CD4-positive, alpha-beta T cell (primary cell): Measurements from ENCODE around the gene PNPLA3. TPM values are rescaled to one million over a fixed set of nuclear protein-coding genes. Genes with fewer than 3 reads are reported as not detected.

Source experiments
- ATAC-seq: fragments of 200-7000 bp; cut with Tn5 transposase; one replicate; pipeline ENCODE4 v1.10.0; 2022; ENCODE audit warnings: mild to moderate bottlenecking; ENCODE audit not compliant: poor library complexity
- CTCF ChIA-PET: fragments of 350-600 bp; sonication (Branson Sonifier 250); formaldehyde crosslinking; loops from one replicate; lab custom pipeline; 2021; ENCODE audit warnings: antibody characterized with exemption, inconsistent platforms; lab: Charles Lee
- POLR2A ChIA-PET: fragments of 350-600 bp; sonication (Branson Sonifier 250); formaldehyde crosslinking; loops from one replicate; lab custom pipeline; 2021; ENCODE audit warnings: antibody characterized with exemption, inconsistent platforms; lab: Charles Lee
- DNase-seq, 14 experiments: peaks; one replicate each; pipeline ENCODE4 v3.0.0-alpha.2; 2013 to 2020; ENCODE audit warnings: mixed read lengths in 2 of 14
- H3K27ac ChIP-seq, 2 donors: one replicate each; pipeline versions ENCODE4 v1.5.1 to v1.7.0; 2013; ENCODE audit warnings: low read length in 2 of 2, low read depth in 1 of 2, mild to moderate bottlenecking in 1 of 2
- H3K27me3 ChIP-seq, 2 experiments: 1 replicate in 1 of 2; 2 replicates in 1 of 2; pipeline versions ENCODE4 v1.6.1 to v1.7.0; 2013; ENCODE audit warnings: low read length in 2 of 2, control low read depth in 1 of 2, mild to moderate bottlenecking in 1 of 2, moderate library complexity in 1 of 2; ENCODE audit not compliant: insufficient read depth in 2 of 2, control insufficient read depth in 1 of 2
- H3K36me3 ChIP-seq: one replicate; pipeline ENCODE4 v1.6.1; 2013; ENCODE audit warnings: low read length, control low read depth; ENCODE audit not compliant: insufficient read depth
- H3K4me1 ChIP-seq: one replicate; pipeline ENCODE4 v1.6.1; 2013; ENCODE audit warnings: low read length, control low read depth; ENCODE audit not compliant: insufficient read depth
- H3K4me3 ChIP-seq: one replicate; pipeline ENCODE4 v1.5.1; 2013; ENCODE audit warnings: mild to moderate bottlenecking, low read length, moderate library complexity
- H3K9me3 ChIP-seq, 2 experiments: 1 replicate in 1 of 2; 2 replicates in 1 of 2; pipeline versions ENCODE4 v1.6.1 to v1.7.0; 2013; ENCODE audit warnings: low read length in 2 of 2, mild to moderate bottlenecking in 2 of 2, control low read depth in 1 of 2, moderate library complexity in 1 of 2; ENCODE audit not compliant: control insufficient read depth in 1 of 2, insufficient read depth in 1 of 2
- H3K27ac Mint-ChIP-seq: one replicate; pipeline ENCODE4 v1.8.0; 2020; ENCODE audit warnings: mixed read lengths
- H3K27me3 Mint-ChIP-seq: one replicate; pipeline ENCODE4 v1.8.0; 2021; ENCODE audit warnings: mixed read lengths
- H3K36me3 Mint-ChIP-seq: one replicate; pipeline ENCODE4 v1.8.0; 2021; ENCODE audit warnings: low read depth, mixed read lengths
- H3K4me1 Mint-ChIP-seq: one replicate; pipeline ENCODE4 v1.8.0; 2021; ENCODE audit warnings: low read depth, mixed read lengths
- H3K4me3 Mint-ChIP-seq: one replicate; pipeline ENCODE4 v1.8.0; 2020; ENCODE audit warnings: mild to moderate bottlenecking, mixed read lengths
- H3K9me3 Mint-ChIP-seq: one replicate; pipeline ENCODE4 v1.8.0; 2020; ENCODE audit warnings: mixed read lengths
- intact Hi-C, 2 experiments: fragments of 100-400 bp; cut with DNase I in 1 of 2; cut with micrococcal nuclease in 1 of 2; formaldehyde crosslinking; loops; one replicate each; pipeline versions ENCODE4 v1.15.1 to v1.9.0; 2023 to 2025; cut with DNase I, micrococcal nuclease
- total RNA-seq, 174 experiments: library from RNA in 2 of 174; stranded (reverse) in 2 of 174; gene quantifications; one replicate each; pipeline ENCODE4 v1.2.3 and lab custom pipeline; 2021 to 2026
- TF ChIP-seq, protein P1 (sequence below): fragments of 200-600 bp; IDR thresholded peaks from one replicate; pipeline ENCODE4 v1.8.0; 2022; ENCODE audit warnings: antibody characterized with exemption, mild to moderate bottlenecking

Gene PNPLA3
- total RNA-seq, 2 experiments from 2014 or later: not detected

DNA sequence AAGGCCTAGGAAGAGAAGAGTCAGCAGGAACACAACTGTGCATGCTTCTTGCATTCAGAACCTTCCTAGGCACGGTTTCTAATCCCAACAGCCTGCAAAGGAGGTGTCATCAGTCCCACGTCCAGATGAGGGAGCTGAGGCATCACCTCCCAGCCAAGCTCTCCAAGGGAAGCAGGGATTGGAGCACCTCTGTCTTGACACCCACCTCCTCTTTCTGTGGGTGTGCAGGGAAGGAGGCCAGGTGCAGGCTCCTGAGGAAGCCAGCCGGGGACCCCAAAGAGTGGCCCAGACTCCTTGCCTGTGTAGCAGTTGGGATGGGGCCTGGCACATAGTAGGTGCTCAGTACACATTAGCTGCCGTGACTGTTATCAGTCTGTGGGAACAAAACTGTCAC, 33.7 kb upstream of the PNPLA3 start:
- ATAC-seq: no peak
- Mint-ChIP-seq H3K27me3 (peaks cover 50% of the 10 kb centered on the region), H3K4me3 (no peak overlapping the region), H3K4me1 (no peaks in the 10 kb centered on the region), H3K27ac (no peak overlapping the region), H3K36me3 (no peaks in the 10 kb centered on the region), H3K9me3 (no peaks in the 10 kb centered on the region)
- Histone ChIP-seq H3K9me3 (peaks cover 0 to 8% of the 10 kb centered on the region in 2 experiments), H3K4me1 (peaks cover 12% of the 10 kb centered on the region), H3K27ac (no peak overlapping the region), H3K36me3 (no peaks in the 10 kb centered on the region), H3K27me3 (peaks cover 34 to 54% of the 10 kb centered on the region in 2 experiments), H3K4me3 (no peak overlapping the region)
- POLR2A ChIA-PET: no interaction called here
- intact Hi-C loops: loop anchor here in 1 of 2 experiments (10.0 kb wide), 1 partner anchor 735 kb away; no protein-coding TSS in a partner anchor
- CTCF ChIA-PET: no interaction called here
- TF ChIP-seq, protein P1, sequence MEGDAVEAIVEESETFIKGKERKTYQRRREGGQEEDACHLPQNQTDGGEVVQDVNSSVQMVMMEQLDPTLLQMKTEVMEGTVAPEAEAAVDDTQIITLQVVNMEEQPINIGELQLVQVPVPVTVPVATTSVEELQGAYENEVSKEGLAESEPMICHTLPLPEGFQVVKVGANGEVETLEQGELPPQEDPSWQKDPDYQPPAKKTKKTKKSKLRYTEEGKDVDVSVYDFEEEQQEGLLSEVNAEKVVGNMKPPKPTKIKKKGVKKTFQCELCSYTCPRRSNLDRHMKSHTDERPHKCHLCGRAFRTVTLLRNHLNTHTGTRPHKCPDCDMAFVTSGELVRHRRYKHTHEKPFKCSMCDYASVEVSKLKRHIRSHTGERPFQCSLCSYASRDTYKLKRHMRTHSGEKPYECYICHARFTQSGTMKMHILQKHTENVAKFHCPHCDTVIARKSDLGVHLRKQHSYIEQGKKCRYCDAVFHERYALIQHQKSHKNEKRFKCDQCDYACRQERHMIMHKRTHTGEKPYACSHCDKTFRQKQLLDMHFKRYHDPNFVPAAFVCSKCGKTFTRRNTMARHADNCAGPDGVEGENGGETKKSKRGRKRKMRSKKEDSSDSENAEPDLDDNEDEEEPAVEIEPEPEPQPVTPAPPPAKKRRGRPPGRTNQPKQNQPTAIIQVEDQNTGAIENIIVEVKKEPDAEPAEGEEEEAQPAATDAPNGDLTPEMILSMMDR: no peak
- no peak for DNase-seq

DNA sequence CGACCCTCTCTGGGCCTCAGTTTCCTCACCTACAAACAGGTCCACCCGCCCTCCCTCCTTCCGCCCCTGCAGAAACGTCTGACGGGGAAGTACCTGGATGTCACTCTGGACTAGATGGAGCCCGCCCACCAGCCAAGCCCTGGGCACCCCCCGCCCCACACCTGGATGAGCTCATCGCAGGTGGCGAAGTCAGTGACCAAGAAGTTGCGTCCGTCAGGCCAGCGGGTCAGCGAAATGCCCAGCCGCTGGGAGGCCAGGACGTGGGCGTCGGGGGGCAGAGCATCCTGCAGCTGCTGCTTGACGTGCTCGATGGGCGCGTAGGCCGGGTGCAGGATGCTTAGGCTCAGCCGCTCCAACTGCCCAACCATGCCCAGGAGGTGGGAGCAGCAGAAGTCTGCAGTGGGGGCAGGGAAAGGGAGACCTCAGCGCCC, 32.7 kb upstream of the PNPLA3 start:
- Mint-ChIP-seq H3K4me3 (no peak overlapping the region), H3K36me3 (no peaks in the 10 kb centered on the region), H3K4me1 (no peaks in the 10 kb centered on the region), H3K27ac (no peak overlapping the region), H3K27me3 (peaks cover 50% of the 10 kb centered on the region), H3K9me3 (no peaks in the 10 kb centered on the region)
- Histone ChIP-seq H3K4me1 (peaks cover 11% of the 10 kb centered on the region), H3K27ac (no peak overlapping the region), H3K36me3 (no peaks in the 10 kb centered on the region), H3K4me3 (no peak overlapping the region), H3K9me3 (peaks cover 0 to 5% of the 10 kb centered on the region in 2 experiments), H3K27me3 (peaks cover 34 to 54% of the 10 kb centered on the region in 2 experiments)
- ChIA-PET POLR2A (no interaction called here), CTCF (no interaction called here)
- ATAC-seq: no peak
- TF ChIP-seq, protein P1: no peak
- no peak for DNase-seq
- intact Hi-C loops: no loop called here

DNA sequence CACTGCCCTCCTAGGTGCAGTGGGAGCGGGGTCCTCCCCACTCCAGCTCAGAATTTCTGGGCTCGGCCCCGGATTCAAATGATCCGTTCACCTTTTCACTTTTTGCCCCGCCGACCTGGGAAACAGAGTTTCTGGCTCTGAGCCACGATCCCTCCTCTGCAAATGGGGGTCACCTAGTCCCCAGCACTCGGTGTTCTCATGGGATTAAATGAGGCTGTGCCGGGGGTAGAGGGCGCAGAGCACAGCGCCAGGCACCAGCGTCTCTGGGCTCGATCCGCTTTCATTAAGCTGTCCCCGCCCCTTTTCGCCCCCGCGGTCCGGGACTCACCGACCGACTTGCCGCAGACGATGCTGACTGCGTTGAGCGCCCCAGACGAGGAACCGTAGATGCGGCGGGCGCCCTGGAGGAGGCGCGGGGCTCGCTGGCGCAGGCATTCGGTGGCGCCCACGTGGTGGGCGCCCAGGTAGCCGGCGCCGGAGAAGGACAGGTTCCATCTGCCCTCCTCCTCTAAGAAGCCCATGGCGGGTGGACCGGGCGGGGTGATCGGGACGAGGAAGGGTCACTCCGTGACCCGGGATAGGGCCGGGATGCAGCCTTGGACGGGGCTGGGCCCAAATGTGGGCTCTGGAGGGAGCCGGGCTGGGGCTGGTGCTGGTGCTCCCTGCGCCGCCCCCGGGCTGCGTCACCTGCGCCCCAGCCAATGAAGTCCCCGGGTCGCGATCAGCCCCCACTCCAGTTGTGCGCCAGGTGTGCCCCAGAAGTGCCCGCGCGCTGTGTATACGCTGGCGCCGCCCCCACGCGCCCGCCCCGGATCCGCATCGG, 32.0 kb upstream of the PNPLA3 start, which contains the start of gene PNPLA5:
TSS of gene PNPLA5 (minus strand) at position 654 of the 823 bp plus-strand sequence. CDS start at position 521, 133 bp downstream.
- H3K4me3 Mint-ChIP-seq: no peak within 1 kb of the TSS
- intact Hi-C loops: no loop called here
- Histone ChIP-seq H3K27ac (no peak within 1 kb of the TSS), H3K36me3 (no peaks in the 10 kb centered on the region), H3K4me1 (peaks cover 11% of the 10 kb centered on the region), H3K27me3 (peaks cover 34 to 54% of the 10 kb centered on the region in 2 experiments), H3K4me3 (no peak within 1 kb of the TSS), H3K9me3 (peaks cover 0 to 5% of the 10 kb centered on the region in 2 experiments)
- no peaks in the 10 kb centered on the region for H3K4me1 Mint-ChIP-seq
- H3K27ac Mint-ChIP-seq: no peak within 1 kb of the TSS
- DNase-seq: no peak
- H3K9me3 Mint-ChIP-seq: no peaks in the 10 kb centered on the region
- POLR2A ChIA-PET: no interaction called here
- H3K36me3 Mint-ChIP-seq: no peaks in the 10 kb centered on the region
- no peak for ATAC-seq
- TF ChIP-seq, protein P1: no peak
- H3K27me3 Mint-ChIP-seq: peaks cover 47% of the 10 kb centered on the region
- CTCF ChIA-PET: no interaction called here
